Glutamatergic neuron (in vitro differentiated cells): ENCODE measurements around the gene IL36RN. TPM values are rescaled to one million over a fixed set of nuclear protein-coding genes. Genes with fewer than 3 reads are reported as not detected.

ENCODE experiments used
- DNase-seq: peaks from one replicate; pipeline ENCODE4 v3.0.0; 2022
- H3K27ac Mint-ChIP-seq: one replicate; pipeline ENCODE4 v1.8.0; 2020; ENCODE audit warnings: mild to moderate bottlenecking, mixed read lengths, inconsistent platforms; ENCODE audit not compliant: unreplicated experiment
- H3K27me3 Mint-ChIP-seq: one replicate; pipeline ENCODE4 v1.8.0; 2020; ENCODE audit warnings: mild to moderate bottlenecking, moderate library complexity, mixed read lengths, inconsistent platforms; ENCODE audit not compliant: unreplicated experiment
- H3K36me3 Mint-ChIP-seq: one replicate; pipeline ENCODE4 v1.8.0; 2020; ENCODE audit warnings: mild to moderate bottlenecking, mixed read lengths, inconsistent platforms; ENCODE audit not compliant: unreplicated experiment
- H3K4me1 Mint-ChIP-seq: one replicate; pipeline ENCODE4 v1.8.0; 2020; ENCODE audit warnings: mild to moderate bottlenecking, low read depth, mixed read lengths, inconsistent platforms; ENCODE audit not compliant: unreplicated experiment
- H3K4me3 Mint-ChIP-seq: one replicate; pipeline ENCODE4 v1.8.0; 2020; ENCODE audit warnings: mild to moderate bottlenecking, mixed read lengths, inconsistent platforms; ENCODE audit not compliant: unreplicated experiment
- H3K9me3 Mint-ChIP-seq: one replicate; pipeline ENCODE4 v1.8.0; 2020; ENCODE audit warnings: mild to moderate bottlenecking, moderate library complexity, mixed read lengths, inconsistent platforms; ENCODE audit not compliant: unreplicated experiment
- total RNA-seq: library from RNA; stranded (reverse); fragmentation: NEBNext Ultra II Directional; extraction: Animal tissue kit (Norgen Biotek cat#: 25700); gene quantifications from one replicate; pipeline ENCODE4 v1.2.1, GENCODE V29; 2021; ENCODE audit not compliant: unreplicated experiment
- TF ChIP-seq, protein P1 (sequence below): fragments of 200-600 bp; sonication (generic); IDR thresholded peaks from one replicate; pipeline ENCODE4 v1.5.0; 2021; ENCODE audit not compliant: partially characterized antibody, unreplicated experiment

The IL36RN gene
- total RNA-seq, 1 donor from 2014 or later, result not detected

DNA sequence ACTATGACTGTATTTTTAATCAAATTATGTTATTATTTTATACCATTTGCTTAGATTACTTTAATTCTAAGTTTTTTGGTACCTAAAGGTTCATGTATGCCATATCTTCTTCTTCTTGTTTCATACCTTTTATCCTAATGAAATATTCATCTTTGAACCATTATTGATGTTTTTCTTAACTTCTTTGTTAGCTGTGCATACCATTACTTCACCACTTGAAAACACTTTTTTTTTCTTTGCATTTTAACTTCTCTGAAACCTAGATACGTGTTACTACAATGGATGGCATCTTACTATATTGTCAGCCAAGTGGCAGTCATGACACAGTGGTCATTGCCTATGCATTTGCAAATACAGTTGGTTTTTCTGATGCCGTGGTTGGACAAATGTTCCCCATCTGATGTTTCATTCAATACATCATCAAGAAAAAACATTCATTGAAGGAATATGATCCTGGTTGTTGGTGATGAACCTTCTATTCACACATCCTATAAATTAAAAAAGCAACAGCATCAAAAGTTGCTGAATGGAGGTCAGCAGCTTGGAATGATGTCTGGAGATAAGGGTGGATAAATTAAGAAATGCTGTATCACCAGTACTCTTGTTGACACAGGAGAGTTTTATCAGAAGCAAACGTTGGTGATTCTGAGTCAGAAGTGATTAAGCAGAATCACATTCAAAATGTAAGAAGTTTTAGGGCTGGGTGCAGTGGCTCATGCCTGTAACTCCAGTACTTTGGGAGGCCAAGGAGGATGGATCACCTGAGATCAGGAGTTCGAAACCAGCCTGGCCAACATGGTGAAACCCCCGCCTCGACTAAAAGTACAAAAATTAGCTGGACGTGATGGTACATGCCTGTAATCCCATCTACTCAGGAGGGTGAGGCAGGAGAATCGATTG lies 46.3 kb upstream of the IL36RN start:
- TF ChIP-seq, protein P1, sequence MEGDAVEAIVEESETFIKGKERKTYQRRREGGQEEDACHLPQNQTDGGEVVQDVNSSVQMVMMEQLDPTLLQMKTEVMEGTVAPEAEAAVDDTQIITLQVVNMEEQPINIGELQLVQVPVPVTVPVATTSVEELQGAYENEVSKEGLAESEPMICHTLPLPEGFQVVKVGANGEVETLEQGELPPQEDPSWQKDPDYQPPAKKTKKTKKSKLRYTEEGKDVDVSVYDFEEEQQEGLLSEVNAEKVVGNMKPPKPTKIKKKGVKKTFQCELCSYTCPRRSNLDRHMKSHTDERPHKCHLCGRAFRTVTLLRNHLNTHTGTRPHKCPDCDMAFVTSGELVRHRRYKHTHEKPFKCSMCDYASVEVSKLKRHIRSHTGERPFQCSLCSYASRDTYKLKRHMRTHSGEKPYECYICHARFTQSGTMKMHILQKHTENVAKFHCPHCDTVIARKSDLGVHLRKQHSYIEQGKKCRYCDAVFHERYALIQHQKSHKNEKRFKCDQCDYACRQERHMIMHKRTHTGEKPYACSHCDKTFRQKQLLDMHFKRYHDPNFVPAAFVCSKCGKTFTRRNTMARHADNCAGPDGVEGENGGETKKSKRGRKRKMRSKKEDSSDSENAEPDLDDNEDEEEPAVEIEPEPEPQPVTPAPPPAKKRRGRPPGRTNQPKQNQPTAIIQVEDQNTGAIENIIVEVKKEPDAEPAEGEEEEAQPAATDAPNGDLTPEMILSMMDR, result no peak
- Mint-ChIP-seq H3K9me3 (no peaks in the 10 kb centered on the region), H3K4me1 (no peaks in the 10 kb centered on the region), H3K4me3 (no peak overlapping the region), H3K27ac (no peak overlapping the region), H3K36me3 (no peaks in the 10 kb centered on the region), H3K27me3 (no peaks in the 10 kb centered on the region)
- no peak for DNase-seq

DNA sequence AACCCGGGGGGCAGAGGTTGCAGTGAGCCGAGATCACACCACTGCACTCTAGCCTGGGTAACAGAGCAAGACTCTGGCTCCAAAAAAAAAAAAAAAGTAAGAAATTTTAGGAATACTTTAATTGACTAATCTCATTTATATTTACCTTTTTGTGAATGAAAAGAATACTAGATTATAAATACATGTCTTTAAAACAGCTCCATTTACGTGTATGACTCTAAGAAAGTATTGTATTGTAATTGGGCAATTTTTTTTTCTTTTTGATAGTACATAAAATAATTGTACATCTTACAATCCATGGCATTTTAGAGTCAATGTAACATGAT lies 45.7 kb upstream of the IL36RN start:
- no peak for DNase-seq
- no peak overlapping the region for H3K4me3 Mint-ChIP-seq
- TF ChIP-seq, protein P1, result no peak
- no peak overlapping the region for H3K27ac Mint-ChIP-seq
- no peaks in the 10 kb centered on the region for H3K4me1 Mint-ChIP-seq
- H3K27me3 Mint-ChIP-seq, result no peaks in the 10 kb centered on the region
- H3K36me3 Mint-ChIP-seq, result no peaks in the 10 kb centered on the region
- no peaks in the 10 kb centered on the region for H3K9me3 Mint-ChIP-seq

DNA sequence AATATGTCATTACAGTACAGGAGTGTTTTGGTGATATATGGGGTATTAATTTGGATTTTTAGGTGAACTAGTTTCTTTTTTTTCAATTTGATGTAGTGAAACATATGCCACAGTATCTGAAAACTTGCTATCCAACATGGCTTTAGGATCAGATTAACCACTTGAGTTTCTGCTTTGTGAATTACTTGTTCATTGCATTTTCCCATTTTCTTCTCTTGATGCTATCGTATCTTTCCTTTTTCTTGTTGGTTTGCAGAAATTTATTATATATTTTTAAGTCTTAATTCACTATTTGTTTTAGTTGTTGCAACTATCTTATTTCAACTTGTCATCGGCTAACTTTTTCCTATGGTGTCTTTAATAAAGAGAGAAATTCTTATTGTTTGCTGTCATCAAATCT lies 44.9 kb upstream of the IL36RN start:
- DNase-seq, result no peak
- Mint-ChIP-seq H3K4me3 (no peak overlapping the region), H3K4me1 (no peaks in the 10 kb centered on the region), H3K36me3 (peaks cover 5% of the 10 kb centered on the region), H3K27me3 (no peaks in the 10 kb centered on the region), H3K27ac (no peak overlapping the region), H3K9me3 (peaks cover 1% of the 10 kb centered on the region)
- TF ChIP-seq, protein P1, result no peak

DNA sequence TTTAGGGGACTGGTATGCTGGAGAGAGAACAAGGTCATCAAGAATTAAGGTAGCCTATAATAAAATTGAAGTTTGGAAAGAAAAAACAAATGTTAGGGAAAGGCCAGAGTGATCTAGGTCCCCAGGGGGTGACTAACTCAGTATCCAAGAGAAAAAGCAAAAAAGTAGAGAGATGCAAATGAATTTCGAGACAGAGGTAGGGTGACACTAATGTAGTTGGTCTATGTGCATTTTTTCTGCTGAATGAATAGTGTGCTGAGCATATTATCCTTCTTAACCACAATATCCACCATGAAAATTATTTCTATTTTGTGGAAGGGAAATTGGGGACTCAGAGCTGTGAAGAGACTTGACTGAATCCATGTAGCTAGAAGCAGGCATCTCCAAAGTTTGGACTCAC lies 44.0 kb upstream of the IL36RN start:
- TF ChIP-seq, protein P1, result no peak
- Mint-ChIP-seq H3K9me3 (peaks cover 1% of the 10 kb centered on the region), H3K27me3 (no peaks in the 10 kb centered on the region), H3K27ac (no peak overlapping the region), H3K4me3 (no peak overlapping the region), H3K36me3 (peaks cover 5% of the 10 kb centered on the region), H3K4me1 (no peaks in the 10 kb centered on the region)
- no peak for DNase-seq

DNA sequence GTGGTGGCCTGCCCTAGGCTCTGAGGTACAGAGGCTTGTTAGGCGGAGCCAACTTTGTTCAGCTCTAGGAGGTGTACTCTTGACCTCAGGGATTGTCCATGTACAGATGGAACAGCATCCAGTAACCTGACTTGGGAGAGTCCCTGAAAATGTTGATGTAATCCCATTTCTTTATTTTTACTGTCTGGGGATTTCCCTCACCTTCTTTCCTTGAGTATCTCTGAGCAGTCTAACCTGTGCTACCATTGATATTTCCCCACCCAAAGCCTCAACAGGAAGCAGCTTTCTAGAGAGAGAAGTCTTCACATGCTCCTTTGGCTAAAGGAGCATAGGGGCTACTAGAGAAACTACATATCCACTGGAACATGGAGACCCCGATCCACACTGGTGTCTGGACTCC lies 43.3 kb upstream of the IL36RN start:
- no peak overlapping the region for H3K27ac Mint-ChIP-seq
- DNase-seq, result no peak
- peaks cover 1% of the 10 kb centered on the region for H3K9me3 Mint-ChIP-seq
- peaks cover 5% of the 10 kb centered on the region for H3K36me3 Mint-ChIP-seq
- H3K4me1 Mint-ChIP-seq, result no peaks in the 10 kb centered on the region
- TF ChIP-seq, protein P1, result no peak
- no peak overlapping the region for H3K4me3 Mint-ChIP-seq
- no peaks in the 10 kb centered on the region for H3K27me3 Mint-ChIP-seq
